ENCODE data around the gene MITF. TPM values are rescaled to one million over a fixed set of nuclear protein-coding genes. Genes with fewer than 3 reads are reported as not detected.

Gene MITF
- polyA plus RNA-seq, 1 of the 3 experiments (the other 2 are of a cell fraction), result 1.7 TPM

- Histone ChIP-seq H3K27me3 (ENCODE audit: insufficient read depth) (no peaks in the 10 kb centered on the region), H3K27ac (ENCODE audit: low read depth in 2 of 2, low read length in 1 of 2) (no peak overlapping the region), H3K36me3 (replicated peaks in 1 of 2; ENCODE audit: control insufficient read depth in 1 of 2, insufficient read depth in 2 of 2, low read length in 1 of 2) (no peaks in the 10 kb centered on the region), H3K9me2 (no peaks in the 10 kb centered on the region), H2AFZ (ENCODE audit: low read depth) (no peak overlapping the region), H4K20me1 (ENCODE audit: insufficient read depth) (no peaks in the 10 kb centered on the region), H3K4me3 (ENCODE audit: low read depth in 2 of 2, low read length in 1 of 2) (no peak overlapping the region), H3K9ac (no peak overlapping the region), H3K4me2 (no peak overlapping the region), H3K4me1 (ENCODE audit: control insufficient read depth in 1 of 2, insufficient read depth in 2 of 2, low read depth in 1 of 2, low read length in 1 of 2) (peaks cover 0 to 6% of the 10 kb centered on the region in 2 experiments; a peak in 1 of 4 replicates), H3K9me3 (no peaks in the 10 kb centered on the region), H3F3A (replicated peaks; ENCODE audit: insufficient read depth) (no peaks in the 10 kb centered on the region), H3K79me2 (ENCODE audit: insufficient read depth) (no peaks in the 10 kb centered on the region)
- DNase-seq, result no peak
- CTCF ChIA-PET, result interaction anchor here (0.6 to 8.2 kb wide), 39 partner anchors 8 to 579 kb away, joined by 3 to 76 read pairs (median 4); partner anchors contain the start of gene MITF
- 93% methylated on average over 4 of the region's 4 CpGs for WGBS (ENCODE audit: low lambda C conversion rate)
- TF ChIP-seq FOXM1 (IDR thresholded peaks at IDR 0.05; ENCODE audit: low read depth), result no peak
- TF ChIP-seq JUND (IDR thresholded peaks at IDR 0.05), result no peak
- no peak for TF ChIP-seq CTCF (IDR thresholded peaks at IDR 0.05)
- no peak for TF ChIP-seq EZH2phosphoT487 (IDR thresholded peaks at IDR 0.05; ENCODE audit: borderline replicate concordance, low read depth)
- no peak for TF ChIP-seq REST (IDR thresholded peaks at IDR 0.05; ENCODE audit: low read depth, low read length)
- TF ChIP-seq RCOR1 (IDR thresholded peaks at IDR 0.05; ENCODE audit: low read length), result no peak
- no peak for TF ChIP-seq MAX (IDR thresholded peaks at IDR 0.05; ENCODE audit: low read depth)
- no peak for TF ChIP-seq USF1 (IDR thresholded peaks at IDR 0.05; ENCODE audit: borderline replicate concordance, low read depth)
- POLR2A ChIA-PET, result no interaction called here
Observed at GRCh38 chr3:69691860-69692259, 47.4 kb upstream of the MITF start.

GRCh38 chr3:69692761-69693160 is 46.5 kb upstream of the MITF start:
- Histone ChIP-seq H2AFZ (ENCODE audit: low read depth) (no peak overlapping the region), H3F3A (replicated peaks; ENCODE audit: insufficient read depth) (no peaks in the 10 kb centered on the region), H3K27me3 (ENCODE audit: insufficient read depth) (no peaks in the 10 kb centered on the region), H3K9me2 (no peaks in the 10 kb centered on the region), H3K4me2 (no peak overlapping the region), H3K9ac (no peak overlapping the region), H3K4me3 (ENCODE audit: low read depth in 2 of 2, low read length in 1 of 2) (no peak overlapping the region), H3K27ac (ENCODE audit: low read depth in 2 of 2, low read length in 1 of 2) (no peak overlapping the region), H3K9me3 (no peaks in the 10 kb centered on the region), H3K79me2 (ENCODE audit: insufficient read depth) (no peaks in the 10 kb centered on the region), H3K36me3 (replicated peaks in 1 of 2; ENCODE audit: control insufficient read depth in 1 of 2, insufficient read depth in 2 of 2, low read length in 1 of 2) (no peaks in the 10 kb centered on the region), H4K20me1 (ENCODE audit: insufficient read depth) (no peaks in the 10 kb centered on the region), H3K4me1 (ENCODE audit: control insufficient read depth in 1 of 2, insufficient read depth in 2 of 2, low read depth in 1 of 2, low read length in 1 of 2) (peaks cover 0 to 2% of the 10 kb centered on the region in 2 experiments; a peak in 1 of 4 replicates)
- CTCF ChIA-PET, result interaction anchor here (0.6 to 8.2 kb wide), 9 partner anchors 19 to 531 kb away, joined by 3 to 76 read pairs (median 3); no protein-coding TSS in a partner anchor
- POLR2A ChIA-PET, result no interaction called here
- no peak for DNase-seq
- WGBS (ENCODE audit: low lambda C conversion rate), result 67% methylated on average over 1 of the region's 2 CpGs
- TF ChIP-seq FOSL2 (IDR thresholded peaks at IDR 0.05; ENCODE audit: borderline replicate concordance, low read depth) (no peak), SMC3 (IDR thresholded peaks at IDR 0.05; ENCODE audit: low read depth, low read length) (no peak), EP300 (IDR thresholded peaks at IDR 0.05; ENCODE audit: borderline replicate concordance in 1 of 2, low read depth in 1 of 2, low read length in 1 of 2) (no peak), JUND (IDR thresholded peaks at IDR 0.05) (no peak), TAF1 (IDR thresholded peaks at IDR 0.05; ENCODE audit: borderline replicate concordance, low read depth, low read length) (no peak), IRF3 (IDR thresholded peaks at IDR 0.05; ENCODE audit: low read depth, low read length) (no peak), PBX3 (IDR thresholded peaks at IDR 0.05) (no peak), MXI1 (IDR thresholded peaks at IDR 0.05; ENCODE audit: low read depth, low read length) (no peak), CTCF (IDR thresholded peaks at IDR 0.05) (no peak)
